GM12892 (cell line): ENCODE results near the gene FBXO41.

Source experiments
- POLR2A ChIP-seq: IDR thresholded peaks from 2 replicates; pipeline ENCODE4 v1.6.1; 2011; ENCODE audit warnings: low read depth, low read length, control low read depth
- POLR2AphosphoS5 ChIP-seq: IDR thresholded peaks from 2 replicates; pipeline ENCODE4 v1.6.1; 2011; ENCODE audit warnings: low read depth, low read length, control low read depth
- TAF1 ChIP-seq: IDR thresholded peaks from 2 replicates; pipeline ENCODE4 v1.6.1; 2011; ENCODE audit warnings: low read depth, mild to moderate bottlenecking, control low read depth, low read length, borderline replicate concordance

- TF ChIP-seq POLR2A (no peak), POLR2AphosphoS5 (no peak), TAF1 (no peak)
Observed at GRCh38 chr2:73307720-73308119, 23.4 kb upstream of the FBXO41 start.
